Kidney epithelial cell (primary cell): ENCODE measurements around the gene PPP1R14D. TPM values are rescaled to one million over a fixed set of nuclear protein-coding genes. Genes with fewer than 3 reads are reported as not detected.

ENCODE experiments used
- DNase-seq: peaks from one replicate; pipeline ENCODE4 v3.0.0-alpha.2; 2010; ENCODE audit warnings: low read depth
- H3K27me3 ChIP-seq: 2 replicates; pipeline ENCODE4 v1.6.0; 2011; ENCODE audit warnings: low read length; ENCODE audit not compliant: control insufficient read depth, insufficient read depth
- H3K36me3 ChIP-seq: 2 replicates; pipeline ENCODE4 v1.5.1; 2011; ENCODE audit warnings: low read length; ENCODE audit not compliant: control insufficient read depth, insufficient read depth
- H3K4me3 ChIP-seq: 2 replicates; pipeline ENCODE4 v1.5.1; 2011; ENCODE audit warnings: low read depth, mild to moderate bottlenecking, control low read depth, low read length
- total RNA-seq: library from RNA; depleted of rRNA; stranded (reverse); fragments of >200 nt; gene quantifications from 2 replicates; pipeline ENCODE4 v1.2.3, GENCODE V29; 2015
- TF ChIP-seq, protein P1 (sequence below): IDR thresholded peaks from 2 replicates; pipeline ENCODE4 v1.5.1; 2011; ENCODE audit warnings: mild to moderate bottlenecking, moderate library complexity, low read length, control low read depth, inconsistent platforms; ENCODE audit not compliant: insufficient read depth, poor library complexity, severe bottlenecking

Gene PPP1R14D, protein sequence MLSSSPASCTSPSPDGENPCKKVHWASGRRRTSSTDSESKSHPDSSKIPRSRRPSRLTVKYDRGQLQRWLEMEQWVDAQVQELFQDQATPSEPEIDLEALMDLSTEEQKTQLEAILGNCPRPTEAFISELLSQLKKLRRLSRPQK
- total RNA-seq, result not detected in 2 replicates

DNA sequence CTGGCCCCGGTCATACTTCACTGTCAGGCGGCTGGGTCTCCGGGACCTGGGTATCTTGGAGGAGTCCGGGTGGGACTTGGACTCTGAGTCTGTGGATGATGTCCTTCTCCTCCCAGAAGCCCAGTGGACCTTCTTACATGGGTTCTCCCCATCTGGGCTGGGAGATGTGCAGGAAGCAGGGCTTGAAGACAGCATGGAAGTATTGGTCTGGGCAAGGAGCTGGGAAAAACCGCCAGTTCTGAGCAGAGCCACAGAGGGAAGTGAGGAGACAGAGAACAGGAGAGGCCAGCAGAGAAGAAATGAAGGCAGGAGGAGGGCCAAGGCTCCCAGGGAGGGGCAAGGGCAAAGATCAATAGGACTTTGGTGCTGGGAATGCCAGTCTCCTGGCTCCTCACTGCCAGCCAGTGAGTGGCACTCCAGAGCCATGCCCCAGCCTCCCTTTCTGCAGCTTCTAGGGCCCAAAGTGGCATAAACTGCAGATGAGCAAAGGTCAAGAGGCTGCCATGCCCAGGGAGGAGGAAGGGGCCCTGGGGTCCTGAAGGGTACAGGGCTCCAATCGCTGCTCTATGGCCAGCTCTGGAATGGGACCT, at the start of gene PPP1R14D:
TSS of gene PPP1R14D (minus strand) at position 262 of the 590 bp plus-strand sequence. CDS start at position 195, 67 bp downstream.
- TF ChIP-seq, protein P1, sequence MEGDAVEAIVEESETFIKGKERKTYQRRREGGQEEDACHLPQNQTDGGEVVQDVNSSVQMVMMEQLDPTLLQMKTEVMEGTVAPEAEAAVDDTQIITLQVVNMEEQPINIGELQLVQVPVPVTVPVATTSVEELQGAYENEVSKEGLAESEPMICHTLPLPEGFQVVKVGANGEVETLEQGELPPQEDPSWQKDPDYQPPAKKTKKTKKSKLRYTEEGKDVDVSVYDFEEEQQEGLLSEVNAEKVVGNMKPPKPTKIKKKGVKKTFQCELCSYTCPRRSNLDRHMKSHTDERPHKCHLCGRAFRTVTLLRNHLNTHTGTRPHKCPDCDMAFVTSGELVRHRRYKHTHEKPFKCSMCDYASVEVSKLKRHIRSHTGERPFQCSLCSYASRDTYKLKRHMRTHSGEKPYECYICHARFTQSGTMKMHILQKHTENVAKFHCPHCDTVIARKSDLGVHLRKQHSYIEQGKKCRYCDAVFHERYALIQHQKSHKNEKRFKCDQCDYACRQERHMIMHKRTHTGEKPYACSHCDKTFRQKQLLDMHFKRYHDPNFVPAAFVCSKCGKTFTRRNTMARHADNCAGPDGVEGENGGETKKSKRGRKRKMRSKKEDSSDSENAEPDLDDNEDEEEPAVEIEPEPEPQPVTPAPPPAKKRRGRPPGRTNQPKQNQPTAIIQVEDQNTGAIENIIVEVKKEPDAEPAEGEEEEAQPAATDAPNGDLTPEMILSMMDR, result no peak

DNA sequence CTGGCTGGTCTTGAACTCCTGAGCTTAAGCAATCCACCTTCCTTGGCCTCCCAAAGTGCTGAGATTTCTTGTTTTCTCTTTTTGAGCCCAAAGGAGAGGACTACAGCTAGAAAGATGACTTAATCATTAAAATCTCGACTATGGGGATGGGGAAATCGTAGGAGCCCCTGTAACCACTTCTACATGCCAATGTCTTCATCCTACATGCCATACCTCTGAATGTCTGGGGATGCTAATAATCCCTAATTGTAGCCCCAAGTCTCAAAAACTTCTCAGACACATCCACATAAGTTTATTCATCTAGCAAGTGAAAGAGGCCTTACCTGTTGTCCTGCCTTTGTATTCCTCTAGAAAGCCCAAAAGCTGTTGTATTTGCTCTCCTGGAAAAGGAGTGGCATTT, 49.2 kb upstream of the PPP1R14D start:
- H3K27me3 ChIP-seq, result no peaks in the 10 kb centered on the region
- H3K36me3 ChIP-seq, result no peaks in the 10 kb centered on the region
- no peak overlapping the region for H3K4me3 ChIP-seq
- DNase-seq, result no peak
- TF ChIP-seq, protein P1, result no peak

More for the DNA sequence above, at the start of gene PPP1R14D:
- H3K27me3 ChIP-seq, result no peaks in the 10 kb centered on the region
- DNase-seq, result no peak
- no peak within 1 kb of the TSS for H3K4me3 ChIP-seq
- H3K36me3 ChIP-seq, result no peaks in the 10 kb centered on the region

DNA sequence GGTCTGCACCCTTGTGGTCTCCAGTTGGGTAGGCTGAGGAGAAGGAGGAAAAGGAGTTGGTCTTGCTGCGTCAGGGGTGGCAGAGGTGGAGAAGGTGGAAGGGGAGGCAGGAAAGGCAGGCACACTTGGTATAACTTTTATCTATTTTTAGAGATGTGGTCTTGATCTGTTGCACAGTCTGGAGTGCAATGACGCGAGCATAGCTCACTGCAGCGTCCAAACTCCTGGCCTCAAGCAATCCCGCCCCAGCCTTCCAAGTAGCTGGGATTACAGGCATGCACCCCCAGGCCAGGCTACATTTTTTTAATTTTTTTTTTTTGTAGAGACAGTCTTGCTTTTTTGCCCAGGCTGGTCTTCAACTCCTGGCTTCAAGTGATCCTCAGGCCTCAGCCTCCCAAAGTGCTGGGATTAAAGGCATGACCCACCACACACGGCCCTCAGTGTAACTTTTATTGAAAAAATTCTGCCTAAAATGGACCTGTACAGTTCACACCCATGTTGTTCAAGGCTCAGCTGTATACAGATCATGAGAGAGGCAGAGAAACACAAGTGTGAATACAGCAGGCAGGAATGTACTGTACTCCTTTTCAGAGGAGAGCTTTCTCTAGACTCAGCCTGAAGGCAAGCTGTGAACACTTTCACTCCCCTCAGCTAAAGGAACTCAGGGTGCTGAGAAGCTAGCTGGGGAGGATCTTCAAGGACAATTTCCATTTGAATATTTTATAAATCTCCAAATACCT, 47.7 kb upstream of the PPP1R14D start:
- DNase-seq, result no peak
- no peaks in the 10 kb centered on the region for H3K36me3 ChIP-seq
- no peaks in the 10 kb centered on the region for H3K27me3 ChIP-seq
- H3K4me3 ChIP-seq, result no peak overlapping the region
- TF ChIP-seq, protein P1, result no peak

DNA sequence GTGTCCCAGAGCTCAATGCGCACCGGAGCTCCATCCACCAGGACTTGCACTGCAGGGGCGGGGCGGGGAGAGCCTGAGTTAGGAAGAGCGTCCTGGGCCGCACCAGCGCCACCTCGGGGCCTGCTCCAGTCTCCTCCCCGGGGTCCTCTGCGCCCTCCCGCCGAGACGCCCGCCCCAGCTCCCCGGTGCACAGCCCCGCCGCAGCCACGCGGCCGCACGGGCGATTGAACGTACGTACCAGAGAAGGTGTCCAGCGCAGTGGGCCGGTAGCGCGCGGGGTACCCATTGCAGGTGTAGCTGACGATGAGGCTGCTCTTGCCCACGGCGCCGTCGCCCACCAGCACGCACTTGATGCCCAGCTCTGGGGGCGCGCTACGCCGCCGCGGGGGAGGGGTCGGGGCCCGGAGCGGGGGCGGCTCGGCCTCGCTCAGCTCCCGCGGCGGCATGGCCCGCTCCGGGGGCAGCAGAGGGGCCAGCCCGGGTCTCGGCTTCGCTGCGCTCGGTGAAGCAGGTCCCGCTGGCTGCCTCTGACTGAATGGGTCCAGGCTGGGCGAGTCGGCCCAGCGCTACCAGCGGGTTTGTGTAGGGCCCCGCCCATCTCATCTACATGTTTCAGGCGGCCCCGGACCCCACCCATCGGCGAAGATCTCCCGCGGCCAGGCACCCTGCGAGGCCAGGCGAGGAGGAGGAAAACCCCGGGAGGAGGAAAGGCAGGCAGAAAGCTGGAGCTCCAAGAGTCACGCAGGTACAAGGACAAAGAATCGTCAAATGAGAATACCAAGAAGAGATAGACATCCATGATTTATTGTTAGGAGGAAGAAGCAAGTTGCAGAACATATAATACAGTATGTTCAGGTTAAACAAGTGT, 45.4 kb upstream of the PPP1R14D start, which contains the start of gene RHOV:
TSS of gene RHOV (minus strand) at position 541 of the 868 bp plus-strand sequence. CDS start at position 446, 95 bp downstream.
- DNase-seq, result no peak
- H3K27me3 ChIP-seq, result no peaks in the 10 kb centered on the region
- TF ChIP-seq, protein P1, result peak; percentile 56
- H3K4me3 ChIP-seq, result peak within 1 kb of the TSS; percentile 56
- H3K36me3 ChIP-seq, result no peaks in the 10 kb centered on the region

DNA sequence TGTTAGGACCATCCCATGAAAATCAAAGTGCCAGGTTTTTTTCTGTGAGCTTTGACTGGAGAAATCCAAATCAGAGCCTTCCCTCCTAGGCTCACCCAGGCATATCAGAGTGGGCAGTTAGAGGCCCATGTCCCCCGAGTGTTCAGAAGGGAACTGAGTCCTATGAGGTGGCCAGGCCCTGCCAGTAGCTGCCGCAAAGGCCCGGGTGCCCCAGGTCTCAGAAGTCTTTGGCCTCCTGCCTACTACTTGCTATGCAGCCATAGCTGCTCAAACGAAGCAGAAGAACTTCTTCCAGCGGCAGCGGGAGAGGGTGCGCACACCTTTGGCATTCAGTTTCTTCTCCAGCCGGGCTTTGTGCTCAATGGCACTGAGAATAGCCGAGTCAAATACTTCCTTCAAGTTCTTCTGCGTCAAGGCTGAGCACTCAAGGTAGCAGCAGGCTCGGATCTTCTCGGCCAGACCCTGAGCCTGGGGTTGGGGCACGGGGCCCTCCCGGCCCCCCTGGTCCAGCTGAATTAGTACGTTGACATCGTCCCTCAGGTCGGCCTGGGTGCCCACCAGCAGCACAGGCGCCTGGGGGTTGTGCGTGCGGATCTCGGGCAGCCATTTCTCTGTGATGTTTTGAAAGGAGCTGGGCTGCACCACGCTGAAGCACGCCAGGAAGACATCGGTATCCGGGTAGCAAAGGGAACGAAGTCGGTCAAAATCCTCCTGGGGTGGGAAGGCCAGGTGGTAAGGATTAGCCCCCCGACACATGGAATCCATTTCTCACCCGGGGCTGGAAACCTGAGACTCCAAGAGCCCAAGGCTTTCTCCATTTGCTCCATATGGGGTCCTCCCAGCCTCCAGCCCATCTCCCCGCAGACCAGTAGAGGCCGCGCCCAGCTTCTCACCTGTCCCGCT, 44.5 kb upstream of the PPP1R14D start:
- H3K36me3 ChIP-seq, result no peaks in the 10 kb centered on the region
- no peaks in the 10 kb centered on the region for H3K27me3 ChIP-seq
- DNase-seq, result no peak
- TF ChIP-seq, protein P1, result no peak
- H3K4me3 ChIP-seq, result peak overlapping the region; percentile 56
